ENCODE measurements around the gene PRPF19.

GRCh38 chr11:60854140-60854846, 52.1 kb downstream of the PRPF19 start:
- TF ChIP-seq, protein P1, sequence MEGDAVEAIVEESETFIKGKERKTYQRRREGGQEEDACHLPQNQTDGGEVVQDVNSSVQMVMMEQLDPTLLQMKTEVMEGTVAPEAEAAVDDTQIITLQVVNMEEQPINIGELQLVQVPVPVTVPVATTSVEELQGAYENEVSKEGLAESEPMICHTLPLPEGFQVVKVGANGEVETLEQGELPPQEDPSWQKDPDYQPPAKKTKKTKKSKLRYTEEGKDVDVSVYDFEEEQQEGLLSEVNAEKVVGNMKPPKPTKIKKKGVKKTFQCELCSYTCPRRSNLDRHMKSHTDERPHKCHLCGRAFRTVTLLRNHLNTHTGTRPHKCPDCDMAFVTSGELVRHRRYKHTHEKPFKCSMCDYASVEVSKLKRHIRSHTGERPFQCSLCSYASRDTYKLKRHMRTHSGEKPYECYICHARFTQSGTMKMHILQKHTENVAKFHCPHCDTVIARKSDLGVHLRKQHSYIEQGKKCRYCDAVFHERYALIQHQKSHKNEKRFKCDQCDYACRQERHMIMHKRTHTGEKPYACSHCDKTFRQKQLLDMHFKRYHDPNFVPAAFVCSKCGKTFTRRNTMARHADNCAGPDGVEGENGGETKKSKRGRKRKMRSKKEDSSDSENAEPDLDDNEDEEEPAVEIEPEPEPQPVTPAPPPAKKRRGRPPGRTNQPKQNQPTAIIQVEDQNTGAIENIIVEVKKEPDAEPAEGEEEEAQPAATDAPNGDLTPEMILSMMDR (IDR thresholded peaks at IDR 0.05; ENCODE audit: insufficient read depth, low read length, poor library complexity, severe bottlenecking) = no peak
- TF ChIP-seq EZH2phosphoT487 (conservative IDR thresholded peaks at IDR 0.05; ENCODE audit: low read length) = no peak

Measured in SU-DHL-6 (cell line).